ENCODE results near the gene MYMX. TPM values are rescaled to one million over a fixed set of nuclear protein-coding genes. Genes with fewer than 3 reads are reported as not detected.

Gene MYMX
- total RNA-seq, 4 donors from 2014 or later = not detected

GRCh38 chr6:44234101-44235025, 17.6 kb downstream of the MYMX start:
- Histone ChIP-seq H3K4me1 (peaks cover 4 to 70% (median 29%) of the 10 kb centered on the region in 4 donors), H3K36me3 (peaks cover 0 to 37% (median 0%) of the 10 kb centered on the region in 3 donors), H3K27me3 (no peaks in the 10 kb centered on the region), H3K9me3 (no peaks in the 10 kb centered on the region), H3K27ac (peak overlapping the region; percentile 45 to 91 (median 79)), H3K4me3 (no peak overlapping the region)
- peak; percentile 49 to 69 for DNase-seq (ENCODE audit: low spot score in 2 of 2)
- 10 to 18% methylated on average over 5 of the region's 5 CpGs for WGBS, 2 donors
- peak in 1 of 2 donors; percentile 39 for TF ChIP-seq EP300 (IDR thresholded peaks at IDR 0.05)
- TF ChIP-seq CTCF (IDR thresholded peaks at IDR 0.05) = peak; percentile 61 to 81 (median 68)
- peak in 1 of 2 donors; percentile 18 for TF ChIP-seq POLR2A (IDR thresholded peaks at IDR 0.05)

GRCh38 chr6:44235269-44235668, 18.5 kb downstream of the MYMX start:
- peaks cover 0 to 27% (median 0%) of the 10 kb centered on the region in 3 donors for H3K36me3 ChIP-seq
- H3K4me3 ChIP-seq = no peak overlapping the region
- DNase-seq (ENCODE audit: low spot score in 2 of 2) = no peak
- H3K27ac ChIP-seq = peak overlapping the region; percentile 45 to 91 (median 79)
- H3K9me3 ChIP-seq = no peaks in the 10 kb centered on the region
- H3K27me3 ChIP-seq = no peaks in the 10 kb centered on the region
- H3K4me1 ChIP-seq = peaks cover 4 to 61% (median 29%) of the 10 kb centered on the region in 4 donors
- TF ChIP-seq CTCF (IDR thresholded peaks at IDR 0.05) (no peak), EP300 (IDR thresholded peaks at IDR 0.05) (no peak)
- WGBS, 2 donors = 63 to 76% methylated on average over 6 of the region's 6 CpGs

GRCh38 chr6:44235891-44236516, 19.3 kb downstream of the MYMX start:
- Histone ChIP-seq H3K27ac (peak overlapping the region in 2 of 4 donors; percentile 86 to 91), H3K27me3 (no peaks in the 10 kb centered on the region), H3K4me1 (peaks cover 4 to 54% (median 29%) of the 10 kb centered on the region in 4 donors), H3K9me3 (no peaks in the 10 kb centered on the region), H3K4me3 (no peak overlapping the region), H3K36me3 (peaks cover 0 to 20% (median 0%) of the 10 kb centered on the region in 3 donors)
- WGBS, 2 donors = 87 to 89% methylated on average over 6 of the region's 6 CpGs
- TF ChIP-seq POLR2A (IDR thresholded peaks at IDR 0.05) = no peak
- no peak for TF ChIP-seq EP300 (IDR thresholded peaks at IDR 0.05)
- no peak for TF ChIP-seq CTCF (IDR thresholded peaks at IDR 0.05)
- no peak for DNase-seq (ENCODE audit: low spot score in 2 of 2)

- Histone ChIP-seq H3K27me3 (no peaks in the 10 kb centered on the region), H3K4me3 (peak overlapping the region; percentile 47 to 77 (median 62)), H3K4me1 (peaks cover 4 to 48% (median 29%) of the 10 kb centered on the region in 4 donors), H3K27ac (peak overlapping the region; percentile 96 to 98 (median 96)), H3K36me3 (peaks cover 0 to 8% (median 0%) of the 10 kb centered on the region in 3 donors), H3K9me3 (no peaks in the 10 kb centered on the region)
- WGBS, 2 donors = 27 to 37% methylated on average over 18 to 22 of the region's 22 CpGs
- TF ChIP-seq CTCF (IDR thresholded peaks at IDR 0.05) (peak in 1 of 5 experiments; percentile 8), POLR2A (IDR thresholded peaks at IDR 0.05) (peak in 1 of 2 donors; percentile 46), EP300 (IDR thresholded peaks at IDR 0.05) (peak in 1 of 2 donors; percentile 79)
- DNase-seq (ENCODE audit: low spot score in 2 of 2) = peak; percentile 84 to 92
Measured at GRCh38 chr6:44237021-44237812, 20.5 kb downstream of the MYMX start.

Measured in tibial nerve (tissue), 4 donors.